NCI-H82 (cell line): Measurements from ENCODE around the gene CTH.
"Not testable (repeated sequence)": the region's sequence is repeated elsewhere in the genome, so short reads cannot be mapped to it uniquely, and the experiment has no call there.

Experiments
- DNase-seq: peaks from one replicate; lab custom pipeline; 2025; lab: John Stamatoyannopoulos, UW

Gene CTH

GRCh38 chr1:70455291-70455690, 44.2 kb downstream of the CTH start:
- DNase-seq, result no peak

DNA sequence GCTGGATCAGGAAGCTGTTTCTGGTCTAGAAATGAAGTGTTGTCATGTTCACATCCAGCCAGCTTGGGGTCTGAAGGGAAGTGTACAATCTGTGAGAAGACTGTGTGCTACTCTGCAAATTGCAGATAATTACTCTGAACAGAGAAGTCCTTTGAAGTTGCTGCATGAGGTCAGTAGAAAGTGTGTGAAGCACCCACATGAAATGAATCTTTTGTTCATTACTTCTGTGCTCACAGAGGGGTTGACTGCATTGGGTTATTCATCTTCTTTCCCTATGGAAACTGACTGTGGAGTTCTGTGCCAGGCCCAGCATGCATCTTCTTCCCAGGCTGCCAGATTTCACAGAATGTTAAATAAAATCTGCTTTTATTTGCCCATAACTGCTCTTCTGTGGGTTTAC, 47.1 kb downstream of the CTH start:
- no peak for DNase-seq

- peak; percentile 20 for DNase-seq
Measured at GRCh38 chr1:70459496-70460225, 48.6 kb downstream of the CTH start.

DNA sequence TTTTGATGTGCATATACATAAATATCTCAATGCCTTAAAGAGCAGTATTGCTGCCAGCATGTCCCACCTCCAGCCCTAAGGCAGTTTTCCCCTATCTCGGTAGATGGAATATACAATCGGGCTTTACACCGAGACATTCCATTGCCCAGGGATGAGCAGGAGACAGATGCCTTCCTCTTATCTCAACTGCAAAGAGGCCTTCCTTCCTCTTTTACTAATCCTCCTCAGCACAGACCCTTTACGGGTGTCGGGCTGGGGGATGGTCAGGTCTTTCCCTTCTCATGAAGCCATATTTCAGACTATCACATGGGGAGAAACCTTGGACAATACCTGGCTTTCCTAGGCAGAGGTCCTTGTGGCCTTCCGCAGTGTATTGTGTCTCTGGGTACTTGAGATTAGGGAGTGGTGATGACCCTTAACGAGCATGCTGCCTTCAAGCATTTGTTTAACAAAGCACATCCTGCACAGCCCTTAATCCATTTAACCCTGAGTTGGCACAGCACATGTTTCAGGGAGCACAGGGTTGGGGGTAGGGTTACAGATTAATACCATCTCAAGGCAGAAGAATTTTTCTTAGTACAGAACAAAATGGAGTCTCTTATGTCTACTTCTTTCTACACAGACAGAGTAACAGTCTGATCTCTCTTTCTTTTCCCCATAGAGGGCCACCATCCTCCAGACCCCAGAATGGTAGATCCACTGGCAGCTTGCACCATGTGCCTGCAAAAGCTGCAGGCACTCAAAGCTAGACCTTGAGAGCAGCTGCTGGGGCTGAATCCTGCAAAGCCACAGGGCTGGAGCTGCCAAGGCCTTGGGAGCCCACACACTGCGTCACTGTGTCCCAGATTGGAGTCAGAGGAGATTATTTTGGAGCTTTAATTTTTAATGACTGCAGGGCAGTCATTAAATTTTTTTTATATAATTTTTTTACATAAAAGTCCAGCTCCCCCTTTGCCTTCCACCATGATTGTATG, 50.0 kb downstream of the CTH start:
- peak; percentile 80 for DNase-seq

DNA sequence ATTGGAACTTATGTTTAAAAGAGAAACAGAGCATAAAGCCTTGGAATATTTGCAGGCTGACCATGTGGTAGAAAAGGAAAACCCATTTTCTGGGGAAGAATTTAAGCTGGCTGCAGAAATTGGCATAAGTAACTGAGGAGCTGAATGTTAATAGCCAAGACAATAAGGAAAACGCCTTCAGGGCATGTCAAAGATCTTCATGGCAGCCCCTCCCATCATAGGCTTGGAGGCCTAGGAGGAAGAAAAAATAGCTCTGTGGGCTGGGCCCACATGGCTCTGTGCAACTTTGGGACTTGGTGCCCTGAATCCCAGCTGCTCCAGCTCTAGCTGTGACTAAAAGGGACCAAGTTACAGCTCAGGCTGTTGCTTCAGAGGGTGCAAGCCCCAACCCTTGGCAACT, 51.5 kb downstream of the CTH start:
- DNase-seq, result no peak

DNA sequence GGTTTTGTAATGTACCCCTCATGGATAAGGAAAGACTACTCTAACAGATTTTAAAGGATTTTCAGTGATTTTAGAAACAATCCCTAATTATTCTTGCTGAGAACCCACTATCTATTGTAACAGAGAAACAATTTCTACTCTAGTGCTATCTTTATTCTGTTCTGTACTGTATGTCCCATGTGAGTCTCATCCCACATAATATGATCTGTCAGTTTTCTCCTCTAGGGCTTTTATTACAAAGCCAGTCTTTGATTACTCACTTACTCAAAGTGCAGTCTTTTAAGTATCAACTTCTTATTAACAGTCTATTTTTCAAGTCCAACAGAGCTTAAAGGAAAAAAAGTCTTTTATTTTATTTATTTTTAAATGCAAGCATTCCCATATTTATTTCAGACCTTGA, 54.8 kb downstream of the CTH start:
- no peak for DNase-seq

DNA sequence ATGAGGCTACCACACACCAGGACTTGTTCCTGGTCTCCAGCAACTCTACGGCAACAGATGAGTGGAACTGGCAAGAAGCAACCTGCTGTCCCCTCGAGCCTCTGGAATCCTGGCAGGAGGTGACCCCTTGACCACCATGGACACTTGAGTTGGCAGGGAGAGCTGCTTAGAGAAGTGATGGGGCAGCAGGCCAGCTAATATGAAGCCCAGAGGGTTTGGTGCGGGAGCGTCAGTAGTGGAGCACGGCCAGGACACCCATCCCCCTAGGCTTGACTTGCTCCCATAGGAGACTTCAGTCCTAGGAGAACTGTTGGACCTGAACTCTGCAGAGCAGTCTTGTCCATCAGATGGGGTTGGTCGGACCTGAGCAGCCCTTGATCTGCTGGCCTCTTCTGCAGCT, 56.5 kb downstream of the CTH start:
- no peak for DNase-seq

- no peak for DNase-seq
Measured at GRCh38 chr1:70468180-70468579, 57.1 kb downstream of the CTH start.

DNA sequence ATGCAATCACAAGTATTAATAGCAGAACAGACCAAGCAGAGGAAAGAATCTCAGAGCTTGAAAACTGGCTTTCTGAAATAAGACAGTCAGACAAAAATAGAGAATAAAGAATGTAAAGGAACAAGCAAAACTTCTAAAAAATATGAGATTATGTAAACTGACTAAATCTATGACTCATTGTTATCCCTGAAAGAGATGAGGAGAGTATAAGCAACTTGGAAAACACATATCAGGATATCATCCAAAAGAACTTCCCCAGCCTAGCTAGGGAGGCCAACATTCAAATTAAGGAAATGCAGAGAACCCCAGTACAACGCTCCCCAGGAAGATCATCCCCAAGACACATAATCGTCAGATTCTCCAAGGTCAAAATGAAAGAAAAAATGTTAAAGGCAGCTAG, 58.1 kb downstream of the CTH start:
- DNase-seq, result not testable (repeated sequence)

DNA sequence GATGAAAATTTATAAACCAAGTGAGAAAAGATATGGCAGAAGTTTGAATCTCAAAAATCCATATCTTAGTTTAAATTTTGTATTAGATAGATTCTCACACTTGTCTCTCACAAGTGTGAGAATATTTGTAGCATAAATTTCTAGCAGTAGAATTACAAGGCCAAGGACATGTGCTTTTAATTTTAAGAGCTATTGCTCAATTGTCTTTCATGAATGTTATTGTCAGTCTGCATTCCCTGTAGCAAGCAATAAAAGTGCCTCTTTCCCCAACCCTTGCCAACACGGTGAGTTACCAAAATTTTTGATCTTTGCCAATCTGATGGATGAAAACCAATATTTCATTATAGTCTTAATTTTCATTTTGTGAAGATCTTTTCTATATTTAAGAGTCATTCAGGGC, 64.0 kb downstream of the CTH start:
- no peak for DNase-seq

DNA sequence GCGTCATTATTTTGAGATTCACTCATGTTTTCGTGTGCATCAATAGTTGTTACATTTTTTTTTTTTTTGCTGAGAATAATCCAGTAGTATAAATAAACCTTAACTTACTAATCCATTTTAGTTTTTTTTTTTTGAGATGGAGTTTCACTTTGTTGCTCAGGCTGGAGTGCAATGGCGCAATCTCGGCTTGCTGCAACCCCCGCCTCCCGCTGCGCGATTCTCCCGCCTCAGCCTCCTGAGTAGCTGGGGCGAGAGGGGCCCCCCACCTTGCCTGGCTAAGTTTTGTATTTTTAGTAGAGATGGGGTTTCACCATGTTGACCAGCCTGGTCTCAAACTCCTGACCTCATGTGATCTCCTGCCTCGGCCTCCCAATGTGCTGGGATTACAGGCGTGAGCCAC, 66.0 kb downstream of the CTH start:
- DNase-seq, result no peak

DNA sequence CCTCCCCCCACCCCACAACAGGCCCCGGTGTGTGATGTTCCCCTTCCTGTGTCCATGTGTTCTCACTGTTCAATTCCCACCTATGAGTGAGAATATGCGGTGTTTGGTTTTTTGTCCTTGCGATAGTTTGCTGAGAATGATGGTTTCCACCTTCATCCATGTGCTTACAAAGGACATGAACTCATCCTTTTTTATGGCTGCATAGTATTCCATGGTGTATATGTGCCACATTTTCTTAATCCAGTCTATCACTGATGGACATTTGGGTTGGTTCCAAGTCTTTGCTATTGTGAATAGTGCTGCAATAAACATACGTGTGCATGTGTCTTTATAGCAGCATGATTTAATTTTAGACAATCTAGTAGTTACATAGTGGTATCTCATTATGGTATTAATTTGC, 66.8 kb downstream of the CTH start:
- not testable (repeated sequence) for DNase-seq

DNA sequence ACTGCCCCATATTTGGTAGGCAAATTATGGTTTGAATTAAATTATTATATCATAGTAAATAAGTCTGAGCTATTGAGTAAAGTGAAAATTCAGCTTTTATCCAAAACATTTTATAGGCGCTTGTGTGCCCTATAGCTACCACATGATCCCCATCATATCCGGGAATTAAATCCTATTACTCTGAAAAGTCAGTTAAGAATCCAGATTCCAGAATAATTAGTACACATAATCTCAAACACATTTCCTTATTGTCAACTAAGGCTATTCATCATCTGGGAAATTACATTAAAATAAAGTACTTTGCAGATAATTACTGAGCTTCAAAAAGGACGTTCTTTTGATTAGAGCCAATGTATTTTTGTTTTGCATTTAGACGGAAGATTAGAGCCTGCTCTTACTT, 72.3 kb downstream of the CTH start:
- peak; percentile 78 for DNase-seq

DNA sequence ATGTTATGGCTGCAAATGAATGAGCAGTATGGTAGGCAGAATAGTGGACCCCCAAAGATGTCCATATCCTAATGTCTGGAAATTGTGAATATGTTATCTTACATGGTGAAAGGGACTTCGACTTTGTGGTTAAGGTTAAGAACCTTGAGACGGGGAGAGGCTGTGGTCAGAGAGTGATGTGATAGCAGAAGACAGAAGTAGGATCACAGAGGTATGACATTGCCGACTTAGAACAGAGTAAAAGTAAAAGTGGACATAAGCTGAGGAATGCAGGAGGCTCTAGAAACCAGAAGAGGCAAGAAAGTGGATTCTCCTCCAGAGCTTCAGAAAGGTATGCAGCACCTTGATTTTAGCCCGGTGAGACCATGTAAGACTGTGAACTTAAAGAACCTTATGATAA, 74.6 kb downstream of the CTH start:
- DNase-seq, result no peak

DNA sequence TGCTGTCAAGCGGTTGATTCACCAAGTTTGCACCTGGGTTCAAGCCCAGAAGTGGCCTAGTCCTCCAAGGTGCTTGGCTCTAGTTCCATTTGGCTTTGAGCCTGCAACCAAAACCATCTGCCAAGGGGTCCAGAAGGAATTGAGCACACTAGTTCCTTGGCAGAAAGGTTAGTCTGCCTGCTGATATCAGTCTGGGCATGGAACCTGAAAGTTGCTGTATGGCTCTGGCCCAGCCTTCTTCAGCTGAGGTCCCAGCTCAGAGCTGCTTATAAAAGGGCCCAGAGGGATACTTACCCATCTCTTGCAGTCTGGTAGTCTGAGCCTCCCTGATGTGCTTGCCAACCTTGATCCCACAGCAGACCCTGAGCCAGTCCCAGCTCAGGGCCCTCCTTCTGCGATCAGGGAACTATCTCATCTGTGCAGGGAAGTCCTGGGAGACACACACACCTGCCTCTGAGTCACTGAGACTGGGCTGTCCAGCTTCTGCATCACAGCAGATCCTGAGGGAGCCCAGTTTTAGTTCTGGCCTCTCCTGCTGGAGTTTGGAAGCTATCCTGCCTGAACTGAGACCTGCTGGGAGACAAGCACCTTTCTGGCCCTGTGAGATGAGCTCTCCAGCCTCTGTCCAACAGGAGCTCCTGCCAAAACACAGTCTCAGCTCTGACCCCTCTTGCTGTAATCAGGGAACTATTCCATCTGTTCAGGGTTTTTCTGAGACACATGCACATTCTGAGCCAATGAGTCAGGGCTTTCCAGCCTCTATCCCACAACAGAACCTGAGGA, 75.8 kb downstream of the CTH start:
- peak; percentile 28 for DNase-seq

DNA sequence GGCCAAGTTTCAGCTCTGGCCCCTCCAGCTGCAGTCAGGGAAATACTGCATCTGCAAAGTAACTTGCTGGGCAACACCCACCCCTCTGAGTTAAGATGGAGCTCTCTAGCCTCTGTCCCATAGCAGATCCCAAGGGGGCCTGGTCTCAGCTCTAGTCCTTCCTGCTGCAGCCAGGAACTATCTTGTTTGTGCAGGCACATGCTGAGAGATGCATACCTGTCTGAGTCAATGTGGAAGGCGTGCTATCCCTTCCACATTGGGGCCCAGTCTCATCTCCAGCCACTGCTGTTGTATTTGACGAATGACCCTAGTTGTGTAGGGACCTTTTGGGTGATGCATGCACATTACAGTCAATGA, 76.4 kb downstream of the CTH start:
- no peak for DNase-seq

DNA sequence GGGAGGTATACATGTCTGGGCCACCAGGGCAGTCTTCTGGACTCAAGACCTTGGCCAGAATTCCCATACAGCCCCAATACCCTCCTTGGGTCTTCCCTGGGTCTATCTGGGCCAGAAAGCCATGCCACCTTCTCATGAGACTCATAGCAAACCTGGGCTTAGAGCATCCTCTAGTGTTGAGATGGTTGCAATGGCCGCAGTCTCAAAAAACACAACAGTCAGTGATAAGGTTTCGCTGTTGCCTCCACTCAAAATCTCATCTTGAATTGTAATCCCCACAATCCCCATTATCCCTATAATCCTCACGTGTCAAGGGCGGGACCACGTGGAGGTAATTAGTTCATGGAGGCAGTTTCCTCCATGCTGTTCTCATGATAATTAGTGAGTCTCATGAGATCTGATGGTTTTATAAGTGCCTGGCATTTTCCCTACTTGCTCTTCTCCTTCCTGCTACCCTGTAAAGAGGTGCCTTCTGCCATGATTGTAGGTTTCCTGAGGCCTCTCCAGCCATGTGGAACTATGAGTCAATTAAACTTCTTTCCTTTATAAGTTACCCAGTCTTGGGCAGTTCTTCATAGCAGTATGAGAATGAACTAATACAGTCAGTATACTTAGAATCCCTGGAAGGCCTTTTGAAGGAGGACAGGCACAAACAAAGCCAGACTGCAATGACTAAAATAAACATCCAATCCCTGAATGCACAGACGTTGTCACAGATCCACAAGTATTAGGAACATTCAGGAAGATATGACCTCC, 77.0 kb downstream of the CTH start:
- peak; percentile 97 for DNase-seq
